ENCODE data around the gene TC2N.

TC2N gene

DNA sequence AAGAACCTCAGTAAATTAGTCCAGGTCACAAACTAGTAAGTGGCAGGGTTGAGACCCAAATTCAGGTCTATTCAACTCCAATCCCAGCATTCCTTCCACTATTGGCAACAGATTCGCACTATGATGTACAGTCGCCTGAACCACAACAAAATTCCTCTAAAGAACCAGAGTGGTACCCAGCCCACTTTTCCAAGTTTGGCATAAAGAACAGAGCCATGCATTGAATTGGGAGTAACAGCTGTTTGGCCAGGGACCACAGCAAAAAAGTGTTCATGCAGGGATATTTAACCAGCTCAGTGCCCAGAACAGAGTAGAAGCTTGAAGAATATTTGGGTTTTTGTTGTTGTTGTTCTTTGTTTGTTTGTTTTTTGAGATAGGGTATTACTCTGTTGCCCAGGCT is 9.7 kb downstream of the TC2N start:
- H3K79me2 ChIP-seq (ENCODE audit: low read length), result no peaks in the 10 kb centered on the region
- no peak for DNase-seq
- no peak overlapping the region for H3K4me3 ChIP-seq (ENCODE audit: low read length)
- H3F3A ChIP-seq (ENCODE audit: insufficient read depth, low read length), result no peaks in the 10 kb centered on the region
- H3K36me3 ChIP-seq (replicated peaks; ENCODE audit: insufficient read depth, low read length), result no peaks in the 10 kb centered on the region
- no peak overlapping the region for H3K9ac ChIP-seq (ENCODE audit: low read length)
- no peaks in the 10 kb centered on the region for H3K9me3 ChIP-seq (replicated peaks; ENCODE audit: insufficient read depth, low read length)
- no peaks in the 10 kb centered on the region for H3K4me1 ChIP-seq (ENCODE audit: low read length)
- TF ChIP-seq EZH2phosphoT487 (IDR thresholded peaks at IDR 0.05; ENCODE audit: low read length) (no peak), EZH2 (optimal IDR thresholded peaks at IDR 0.05; ENCODE audit: low read depth, low read length) (no peak)
- TF ChIP-seq, protein P1, sequence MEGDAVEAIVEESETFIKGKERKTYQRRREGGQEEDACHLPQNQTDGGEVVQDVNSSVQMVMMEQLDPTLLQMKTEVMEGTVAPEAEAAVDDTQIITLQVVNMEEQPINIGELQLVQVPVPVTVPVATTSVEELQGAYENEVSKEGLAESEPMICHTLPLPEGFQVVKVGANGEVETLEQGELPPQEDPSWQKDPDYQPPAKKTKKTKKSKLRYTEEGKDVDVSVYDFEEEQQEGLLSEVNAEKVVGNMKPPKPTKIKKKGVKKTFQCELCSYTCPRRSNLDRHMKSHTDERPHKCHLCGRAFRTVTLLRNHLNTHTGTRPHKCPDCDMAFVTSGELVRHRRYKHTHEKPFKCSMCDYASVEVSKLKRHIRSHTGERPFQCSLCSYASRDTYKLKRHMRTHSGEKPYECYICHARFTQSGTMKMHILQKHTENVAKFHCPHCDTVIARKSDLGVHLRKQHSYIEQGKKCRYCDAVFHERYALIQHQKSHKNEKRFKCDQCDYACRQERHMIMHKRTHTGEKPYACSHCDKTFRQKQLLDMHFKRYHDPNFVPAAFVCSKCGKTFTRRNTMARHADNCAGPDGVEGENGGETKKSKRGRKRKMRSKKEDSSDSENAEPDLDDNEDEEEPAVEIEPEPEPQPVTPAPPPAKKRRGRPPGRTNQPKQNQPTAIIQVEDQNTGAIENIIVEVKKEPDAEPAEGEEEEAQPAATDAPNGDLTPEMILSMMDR (IDR thresholded peaks at IDR 0.05; ENCODE audit: low read length), result no peak
- no peak overlapping the region for H3K27ac ChIP-seq (ENCODE audit: low read length)
- H3K27me3 ChIP-seq (replicated peaks; ENCODE audit: insufficient read depth, low read length), result no peaks in the 10 kb centered on the region; the same call in 1 of the 2 replicates
- H3K9me2 ChIP-seq (replicated peaks; ENCODE audit: insufficient read depth, low read length), result no peaks in the 10 kb centered on the region
- H4K20me1 ChIP-seq (ENCODE audit: insufficient read depth, low read length), result no peaks in the 10 kb centered on the region
- H3K4me2 ChIP-seq (ENCODE audit: low read depth, low read length), result no peak overlapping the region
- H2AFZ ChIP-seq (ENCODE audit: low read length), result no peak overlapping the region

DNA sequence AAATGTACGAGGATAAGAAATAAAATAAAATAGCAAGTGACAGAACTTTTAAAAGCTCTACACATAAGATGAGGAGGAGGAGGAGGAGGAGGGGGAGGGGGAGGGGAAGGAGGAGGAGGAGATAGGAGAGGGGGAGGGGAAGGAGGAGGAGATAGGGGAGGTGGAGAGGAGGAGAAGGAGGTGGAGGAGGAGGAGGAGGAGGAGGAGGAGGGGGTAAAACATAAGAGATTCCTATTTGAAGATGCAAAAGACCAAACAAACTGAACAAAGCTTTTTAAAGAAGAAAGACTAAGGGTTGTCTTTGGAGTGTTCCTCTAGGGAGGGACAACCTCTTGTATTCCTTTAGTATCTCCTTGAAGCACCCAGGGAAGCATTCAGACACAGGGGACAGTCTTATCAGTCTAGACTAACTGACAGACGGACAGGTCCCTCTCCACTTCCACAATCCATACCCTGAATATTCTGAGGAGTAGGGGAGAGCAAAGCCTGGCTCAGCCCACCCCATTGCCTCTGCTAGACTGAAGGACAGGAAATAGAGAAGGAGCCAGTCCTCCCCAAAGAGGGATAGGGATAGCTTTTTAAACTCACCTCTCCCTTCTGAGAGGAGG is 12.9 kb downstream of the TC2N start:
- Histone ChIP-seq H3K9ac (ENCODE audit: low read length) (no peak overlapping the region), H3K27ac (ENCODE audit: low read length) (no peak overlapping the region), H2AFZ (ENCODE audit: low read length) (no peak overlapping the region), H3K79me2 (ENCODE audit: low read length) (no peaks in the 10 kb centered on the region), H3K9me3 (replicated peaks; ENCODE audit: insufficient read depth, low read length) (no peaks in the 10 kb centered on the region), H3K4me2 (ENCODE audit: low read depth, low read length) (no peak overlapping the region), H3K4me1 (ENCODE audit: low read length) (no peaks in the 10 kb centered on the region), H3K9me2 (replicated peaks; ENCODE audit: insufficient read depth, low read length) (no peaks in the 10 kb centered on the region), H3K36me3 (replicated peaks; ENCODE audit: insufficient read depth, low read length) (no peaks in the 10 kb centered on the region), H3K4me3 (ENCODE audit: low read length) (no peak overlapping the region), H4K20me1 (ENCODE audit: insufficient read depth, low read length) (no peaks in the 10 kb centered on the region), H3F3A (ENCODE audit: insufficient read depth, low read length) (no peaks in the 10 kb centered on the region), H3K27me3 (replicated peaks; ENCODE audit: insufficient read depth, low read length) (no peaks in the 10 kb centered on the region)
- DNase-seq, result no peak
- TF ChIP-seq EZH2phosphoT487 (IDR thresholded peaks at IDR 0.05; ENCODE audit: low read length), result no peak
- TF ChIP-seq EZH2 (optimal IDR thresholded peaks at IDR 0.05; ENCODE audit: low read depth, low read length), result no peak
- TF ChIP-seq, protein P1 (IDR thresholded peaks at IDR 0.05; ENCODE audit: low read length), result no peak

DNA sequence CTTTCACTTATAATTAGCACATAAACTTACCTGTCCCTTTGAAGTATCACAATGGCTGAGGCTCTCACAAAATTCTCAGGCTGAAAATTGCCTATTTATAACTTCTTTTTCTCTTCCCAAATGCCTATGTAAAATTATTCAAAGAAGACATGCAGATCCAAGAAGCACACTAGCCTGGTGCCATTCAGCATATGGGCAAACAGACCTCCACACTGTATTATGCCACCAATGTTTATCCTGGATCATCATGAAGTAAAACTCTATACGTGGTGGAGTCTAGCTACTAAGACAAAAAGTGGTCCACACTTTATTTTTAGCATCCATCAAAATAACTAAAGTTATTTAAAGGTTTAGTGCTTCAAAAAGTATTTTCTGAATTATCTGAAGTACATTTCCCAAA is 15.8 kb downstream of the TC2N start:
- Histone ChIP-seq H3K27me3 (replicated peaks; ENCODE audit: insufficient read depth, low read length) (no peaks in the 10 kb centered on the region), H3K4me2 (ENCODE audit: low read depth, low read length) (no peak overlapping the region)

More for the DNA sequence above, 15.8 kb downstream of the TC2N start:
- DNase-seq, result no peak
- H3K4me3 ChIP-seq (ENCODE audit: low read length), result no peak overlapping the region
- H3K36me3 ChIP-seq (replicated peaks; ENCODE audit: insufficient read depth, low read length), result no peaks in the 10 kb centered on the region
- H3F3A ChIP-seq (ENCODE audit: insufficient read depth, low read length), result no peaks in the 10 kb centered on the region
- H3K9ac ChIP-seq (ENCODE audit: low read length), result no peak overlapping the region
- H4K20me1 ChIP-seq (ENCODE audit: insufficient read depth, low read length), result no peaks in the 10 kb centered on the region
- no peaks in the 10 kb centered on the region for H3K9me2 ChIP-seq (replicated peaks; ENCODE audit: insufficient read depth, low read length)
- no peaks in the 10 kb centered on the region for H3K9me3 ChIP-seq (replicated peaks; ENCODE audit: insufficient read depth, low read length)
- no peaks in the 10 kb centered on the region for H3K79me2 ChIP-seq (ENCODE audit: low read length)
- H3K4me1 ChIP-seq (ENCODE audit: low read length), result no peaks in the 10 kb centered on the region
- TF ChIP-seq, protein P1 (IDR thresholded peaks at IDR 0.05; ENCODE audit: low read length), result no peak
- no peak for TF ChIP-seq EZH2phosphoT487 (IDR thresholded peaks at IDR 0.05; ENCODE audit: low read length)
- H2AFZ ChIP-seq (ENCODE audit: low read length), result no peak overlapping the region
- H3K27ac ChIP-seq (ENCODE audit: low read length), result no peak overlapping the region

Measured in MM.1S (cell line).